Mucosa of descending colon (tissue), 3 donors: ENCODE data around the gene MAMLD1. TPM values are rescaled to one million over a fixed set of nuclear protein-coding genes. Genes with fewer than 3 reads are reported as not detected.

Experiments
- ATAC-seq: fragments of 200-7000 bp; cut with Tn5 transposase; one replicate; pipeline ENCODE4 v1.9.1; 2020; ENCODE audit warnings: mild to moderate bottlenecking, moderate library complexity
- DNase-seq, 3 donors: peaks; one replicate each; pipeline ENCODE4 v3.0.0-alpha.2; 2020
- H3K36me3 ChIP-seq: fragments of 200-600 bp; one replicate; pipeline ENCODE4 v1.8.0; 2021; ENCODE audit warnings: low read depth, mild to moderate bottlenecking
- H3K4me1 ChIP-seq: fragments of 200-600 bp; one replicate; pipeline ENCODE4 v1.8.0; 2021; ENCODE audit warnings: low read depth, mild to moderate bottlenecking
- H3K4me3 ChIP-seq: fragments of 200-600 bp; one replicate; pipeline ENCODE4 v1.8.0; 2021; ENCODE audit warnings: mild to moderate bottlenecking
- H3K9me3 ChIP-seq: fragments of 200-600 bp; one replicate; pipeline ENCODE4 v1.8.0; 2021; ENCODE audit warnings: mild to moderate bottlenecking
- intact Hi-C, 2 donors: fragments of 100-400 bp; cut with DNase I in 1 of 2; cut with micrococcal nuclease in 1 of 2; formaldehyde crosslinking; loops; one replicate each; pipeline versions ENCODE4 v1.11.0 to v1.11.1; 2022; cut with DNase I, micrococcal nuclease
- total RNA-seq, 3 donors: library from RNA; stranded (reverse); fragmentation: NEBNext Ultra II Directional in 2 of 3; extraction: Animal tissue kit (Norgen Biotek cat#: 25700) in 2 of 3; gene quantifications; one replicate each; pipeline versions ENCODE4 v1.2.1 to v1.2.4, GENCODE V29; 2021 to 2023
- TF ChIP-seq, protein P1 (sequence below): fragments of 200-600 bp; IDR thresholded peaks from one replicate; pipeline ENCODE4 v1.8.0; 2022; ENCODE audit warnings: antibody characterized with exemption, mild to moderate bottlenecking
- donor health status: DM: no; HTN: no; CAD: no; lungs with moderate emphysema.
- donor health status: DM: no; HTN: no; CAD: no.
- donor health status: DM: no; HTN: yes; CAD: no.

Gene MAMLD1
- total RNA-seq, 3 donors from 2014 or later: 0.69 to 4.5 (median 1.0) TPM

DNA sequence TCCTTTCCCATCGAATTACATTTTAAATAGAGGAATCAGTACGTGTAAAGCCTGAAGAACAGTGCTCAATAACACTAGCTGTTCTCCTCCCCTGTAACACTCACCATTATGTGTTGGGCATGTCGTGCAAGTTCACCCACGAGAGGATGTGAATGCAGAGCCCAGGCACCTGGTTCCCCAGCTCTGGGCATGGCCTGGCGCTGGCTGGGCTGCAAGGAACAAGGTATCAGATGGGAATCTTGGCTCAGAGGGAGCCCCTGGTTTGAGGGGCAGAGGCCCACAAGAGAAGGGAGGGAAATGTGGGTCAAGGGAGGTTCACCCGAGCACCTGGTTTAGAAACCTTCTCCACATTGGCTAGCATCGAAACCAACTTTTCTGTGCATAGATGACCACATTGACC is 163.6 kb downstream of the MAMLD1 start:
- TF ChIP-seq, protein P1, sequence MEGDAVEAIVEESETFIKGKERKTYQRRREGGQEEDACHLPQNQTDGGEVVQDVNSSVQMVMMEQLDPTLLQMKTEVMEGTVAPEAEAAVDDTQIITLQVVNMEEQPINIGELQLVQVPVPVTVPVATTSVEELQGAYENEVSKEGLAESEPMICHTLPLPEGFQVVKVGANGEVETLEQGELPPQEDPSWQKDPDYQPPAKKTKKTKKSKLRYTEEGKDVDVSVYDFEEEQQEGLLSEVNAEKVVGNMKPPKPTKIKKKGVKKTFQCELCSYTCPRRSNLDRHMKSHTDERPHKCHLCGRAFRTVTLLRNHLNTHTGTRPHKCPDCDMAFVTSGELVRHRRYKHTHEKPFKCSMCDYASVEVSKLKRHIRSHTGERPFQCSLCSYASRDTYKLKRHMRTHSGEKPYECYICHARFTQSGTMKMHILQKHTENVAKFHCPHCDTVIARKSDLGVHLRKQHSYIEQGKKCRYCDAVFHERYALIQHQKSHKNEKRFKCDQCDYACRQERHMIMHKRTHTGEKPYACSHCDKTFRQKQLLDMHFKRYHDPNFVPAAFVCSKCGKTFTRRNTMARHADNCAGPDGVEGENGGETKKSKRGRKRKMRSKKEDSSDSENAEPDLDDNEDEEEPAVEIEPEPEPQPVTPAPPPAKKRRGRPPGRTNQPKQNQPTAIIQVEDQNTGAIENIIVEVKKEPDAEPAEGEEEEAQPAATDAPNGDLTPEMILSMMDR: no peak

DNA sequence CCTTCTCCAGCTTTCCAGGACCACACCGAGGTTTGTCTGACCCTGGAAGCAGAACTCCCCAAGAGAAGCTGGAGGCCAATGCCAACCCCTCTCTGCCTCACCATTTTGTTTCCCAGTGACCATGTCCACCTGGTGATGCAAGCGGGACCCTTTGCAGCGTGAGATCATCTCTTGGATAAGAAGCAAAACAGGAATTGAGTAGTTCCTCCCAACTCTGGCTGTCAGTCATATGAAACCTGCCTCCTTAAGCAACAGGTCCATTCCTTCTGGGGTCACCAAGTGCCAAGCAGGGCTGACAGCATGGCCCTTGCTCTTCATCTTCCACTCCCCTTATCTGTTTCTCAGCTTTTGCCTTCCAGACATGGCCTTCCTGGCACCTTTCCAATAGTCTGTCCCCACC is 164.0 kb downstream of the MAMLD1 start:
- TF ChIP-seq, protein P1: no peak
- H3K36me3 ChIP-seq: no peaks in the 10 kb centered on the region
- H3K9me3 ChIP-seq: no peaks in the 10 kb centered on the region
- intact Hi-C loops: no loop called here
- no peak overlapping the region for H3K4me3 ChIP-seq
- DNase-seq (no peak), ATAC-seq (no peak)
- H3K4me1 ChIP-seq: no peaks in the 10 kb centered on the region

More for the DNA sequence above, 163.6 kb downstream of the MAMLD1 start:
- H3K4me1 ChIP-seq: no peaks in the 10 kb centered on the region
- no peak for ATAC-seq
- no peaks in the 10 kb centered on the region for H3K9me3 ChIP-seq
- intact Hi-C loops: no loop called here
- H3K4me3 ChIP-seq: no peak overlapping the region
- DNase-seq: no peak
- no peaks in the 10 kb centered on the region for H3K36me3 ChIP-seq

- intact Hi-C loops: no loop called here
- ATAC-seq (no peak), DNase-seq (no peak)
- no peaks in the 10 kb centered on the region for H3K9me3 ChIP-seq
- no peak overlapping the region for H3K4me3 ChIP-seq
- TF ChIP-seq, protein P1: no peak
- H3K4me1 ChIP-seq: no peaks in the 10 kb centered on the region
- H3K36me3 ChIP-seq: no peaks in the 10 kb centered on the region
Observed at GRCh38 chrX:150529587-150529986, 166.5 kb downstream of the MAMLD1 start.

GRCh38 chrX:150530821-150531220 is 167.7 kb downstream of the MAMLD1 start:
- TF ChIP-seq, protein P1: no peak
- intact Hi-C loops: no loop called here
- no peak for ATAC-seq

GRCh38 chrX:150531467-150531866 is 168.3 kb downstream of the MAMLD1 start:
- Histone ChIP-seq H3K4me1 (no peaks in the 10 kb centered on the region), H3K36me3 (no peaks in the 10 kb centered on the region), H3K9me3 (no peaks in the 10 kb centered on the region), H3K4me3 (no peak overlapping the region)
- TF ChIP-seq, protein P1: no peak
- ATAC-seq (no peak), DNase-seq (no peak)
- intact Hi-C loops: no loop called here

More at GRCh38 chrX:150530821-150531220, 167.7 kb downstream of the MAMLD1 start:
- Histone ChIP-seq H3K36me3 (no peaks in the 10 kb centered on the region), H3K4me3 (no peak overlapping the region), H3K4me1 (no peaks in the 10 kb centered on the region), H3K9me3 (no peaks in the 10 kb centered on the region)
- DNase-seq: no peak

GRCh38 chrX:150533863-150534262 is 170.7 kb downstream of the MAMLD1 start:
- H3K9me3 ChIP-seq: no peaks in the 10 kb centered on the region
- H3K4me3 ChIP-seq: no peak overlapping the region
- no peak for DNase-seq
- H3K4me1 ChIP-seq: no peaks in the 10 kb centered on the region
- ATAC-seq: no peak
- TF ChIP-seq, protein P1: no peak
- intact Hi-C loops: no loop called here
- H3K36me3 ChIP-seq: no peaks in the 10 kb centered on the region
